Measurements from ENCODE around the gene PCLO.

DNA sequence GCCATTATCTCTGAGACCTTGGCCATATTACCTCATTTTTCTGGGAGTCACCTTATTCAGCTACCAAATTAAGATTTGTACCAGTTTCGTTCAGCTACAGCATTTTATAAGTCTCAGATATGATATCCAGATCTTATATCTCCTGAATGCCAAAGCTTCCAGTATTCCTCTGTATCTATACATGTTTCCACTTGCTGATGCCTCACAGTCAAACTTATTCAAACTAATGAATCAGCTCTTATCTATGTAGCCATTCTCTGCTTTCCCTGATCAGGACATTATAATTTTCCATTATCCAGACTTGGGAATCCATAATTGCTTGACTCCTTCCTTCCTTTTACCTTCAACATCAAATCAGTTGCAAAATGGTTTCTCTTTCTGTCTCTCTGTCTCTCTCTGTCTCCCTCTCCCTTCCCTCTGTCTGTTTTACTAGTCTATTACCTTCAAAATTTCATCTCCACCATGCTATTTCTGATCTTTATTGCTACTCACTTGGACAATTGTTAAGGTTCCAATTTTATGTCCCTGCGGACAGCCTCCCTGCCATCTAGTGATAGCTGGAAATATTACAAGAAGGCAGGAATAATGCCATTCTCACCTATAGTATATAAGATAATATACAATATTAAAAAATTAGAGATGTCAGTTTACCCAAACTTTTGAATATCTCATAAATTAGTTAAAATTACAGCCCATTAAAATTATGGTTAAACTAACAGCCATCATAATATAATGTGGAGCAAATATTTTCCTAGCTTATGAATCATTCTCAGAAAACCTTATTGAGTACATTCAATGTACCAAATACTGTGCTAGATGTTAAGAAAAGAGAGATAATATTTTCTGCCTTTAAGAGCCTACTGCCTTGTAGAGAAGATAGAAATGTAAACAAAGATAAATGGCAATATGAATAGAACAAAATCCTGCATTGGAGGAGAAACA is 89.8 kb downstream of the PCLO start:
- TF ChIP-seq EP300 (IDR thresholded peaks at IDR 0.05), result no peak
- TF ChIP-seq, protein P1, sequence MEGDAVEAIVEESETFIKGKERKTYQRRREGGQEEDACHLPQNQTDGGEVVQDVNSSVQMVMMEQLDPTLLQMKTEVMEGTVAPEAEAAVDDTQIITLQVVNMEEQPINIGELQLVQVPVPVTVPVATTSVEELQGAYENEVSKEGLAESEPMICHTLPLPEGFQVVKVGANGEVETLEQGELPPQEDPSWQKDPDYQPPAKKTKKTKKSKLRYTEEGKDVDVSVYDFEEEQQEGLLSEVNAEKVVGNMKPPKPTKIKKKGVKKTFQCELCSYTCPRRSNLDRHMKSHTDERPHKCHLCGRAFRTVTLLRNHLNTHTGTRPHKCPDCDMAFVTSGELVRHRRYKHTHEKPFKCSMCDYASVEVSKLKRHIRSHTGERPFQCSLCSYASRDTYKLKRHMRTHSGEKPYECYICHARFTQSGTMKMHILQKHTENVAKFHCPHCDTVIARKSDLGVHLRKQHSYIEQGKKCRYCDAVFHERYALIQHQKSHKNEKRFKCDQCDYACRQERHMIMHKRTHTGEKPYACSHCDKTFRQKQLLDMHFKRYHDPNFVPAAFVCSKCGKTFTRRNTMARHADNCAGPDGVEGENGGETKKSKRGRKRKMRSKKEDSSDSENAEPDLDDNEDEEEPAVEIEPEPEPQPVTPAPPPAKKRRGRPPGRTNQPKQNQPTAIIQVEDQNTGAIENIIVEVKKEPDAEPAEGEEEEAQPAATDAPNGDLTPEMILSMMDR (IDR thresholded peaks at IDR 0.05), result no peak
- TF ChIP-seq POLR2A (IDR thresholded peaks at IDR 0.05), result no peak
